GM23248 (cell line): ENCODE measurements around the gene MED9. TPM values are rescaled to one million over a fixed set of nuclear protein-coding genes. Genes with fewer than 3 reads are reported as not detected.

ENCODE experiments used
- DNase-seq: peaks from one replicate; pipeline ENCODE4 v3.0.0-alpha.2; 2015
- H2AFZ ChIP-seq: fragments of 200-600 bp; sonication (generic); 2 replicates; pipeline ENCODE4 v1.6.1; 2016; ENCODE audit warnings: antibody characterized with exemption
- H3F3A ChIP-seq: fragments of 200-600 bp; sonication (generic); 2 replicates; pipeline ENCODE4 v1.6.1; 2016; ENCODE audit warnings: mild to moderate bottlenecking, antibody characterized with exemption, mixed run types; ENCODE audit not compliant: insufficient read depth
- H3K27ac ChIP-seq: fragments of 200-600 bp; sonication (generic); 2 replicates; pipeline ENCODE4 v1.5.1; 2016; ENCODE audit warnings: mild to moderate bottlenecking
- H3K27me3 ChIP-seq: fragments of 200-600 bp; sonication (generic); replicated peaks from 2 replicates; pipeline ENCODE4 v1.6.1; 2016; ENCODE audit warnings: mild to moderate bottlenecking; ENCODE audit not compliant: insufficient read depth
- H3K36me3 ChIP-seq: fragments of 200-600 bp; sonication (generic); 2 replicates; pipeline ENCODE4 v1.6.1; 2016; ENCODE audit warnings: low read depth, mild to moderate bottlenecking
- H3K4me1 ChIP-seq: fragments of 200-600 bp; sonication (generic); 2 replicates; pipeline ENCODE4 v1.6.1; 2016; ENCODE audit warnings: mild to moderate bottlenecking; ENCODE audit not compliant: insufficient read depth
- H3K4me2 ChIP-seq: fragments of 200-600 bp; sonication (generic); one replicate; pipeline ENCODE4 v1.6.1; 2016; ENCODE audit warnings: mild to moderate bottlenecking; ENCODE audit not compliant: unreplicated experiment
- H3K4me3 ChIP-seq: fragments of 200-600 bp; sonication (generic); 2 replicates; pipeline ENCODE4 v1.5.1; 2016; ENCODE audit warnings: mild to moderate bottlenecking
- H3K79me2 ChIP-seq: fragments of 200-600 bp; sonication (generic); 2 replicates; pipeline ENCODE4 v1.6.1; 2016; ENCODE audit warnings: mild to moderate bottlenecking; ENCODE audit not compliant: insufficient read depth
- H3K9ac ChIP-seq: fragments of 200-600 bp; sonication (generic); 2 replicates; pipeline ENCODE4 v1.6.1; 2016; ENCODE audit warnings: mild to moderate bottlenecking
- H3K9me2 ChIP-seq: fragments of 200-600 bp; sonication (generic); 2 replicates; pipeline ENCODE4 v1.6.1; 2016; ENCODE audit warnings: mixed run types, mild to moderate bottlenecking, moderate library complexity; ENCODE audit not compliant: insufficient read depth
- H3K9me3 ChIP-seq: fragments of 200-600 bp; sonication (generic); one replicate; pipeline ENCODE4 v1.6.1; 2017; ENCODE audit warnings: low read depth
- H4K20me1 ChIP-seq: fragments of 200-600 bp; sonication (generic); 2 replicates; pipeline ENCODE4 v1.6.0; 2016; ENCODE audit not compliant: insufficient read depth
- EZH2 ChIP-seq: fragments of 200-600 bp; sonication (generic); IDR thresholded peaks from 2 replicates; pipeline ENCODE4 v1.6.1; 2018; ENCODE audit warnings: antibody characterized with exemption, mild to moderate bottlenecking; ENCODE audit not compliant: insufficient read depth, poor library complexity, severe bottlenecking
- EZH2phosphoT487 ChIP-seq: fragments of 200-600 bp; sonication (generic); IDR thresholded peaks from 2 replicates; pipeline ENCODE4 v1.6.1; 2018; ENCODE audit warnings: antibody characterized with exemption, moderate library complexity, mild to moderate bottlenecking, low read depth; ENCODE audit not compliant: insufficient read depth
- WGBS, 2 experiments: methylation state at CpG; one replicate each; pipeline ENCODE4 v1.1.6; 2015 to 2017; ENCODE audit warnings: low lambda C conversion rate in 2 of 2, low coverage in 1 of 2; ENCODE audit errors: missing lambda C conversion rate in 2 of 2; 5-methylcytosine and 5-hydroxymethylcytosine counted together
- in situ Hi-C: fragments of 300-500 bp; cut with MboI; formaldehyde crosslinking; loops from 2 replicates; pipeline ENCODE4 v1.15.0; 2020
- polyA plus RNA-seq: library from polyadenylated mRNA; unstranded; fragments of >200 nt; fragmentation: Nextera tagmentation; extraction: Ambion mirVana; gene quantifications from 2 replicates; pipeline ENCODE4 v1.2.1, GENCODE V29; 2016
- total RNA-seq: library from RNA; depleted of rRNA; stranded (reverse); fragments of >200 nt; shearing (Covaris generic); gene quantifications from 2 replicates; pipeline ENCODE4 v1.2.3, GENCODE V29; 2014

The MED9 gene
- total and polyA plus RNA-seq, 2 experiments from 2014 or later, result 10.0 to 10.3 TPM

DNA sequence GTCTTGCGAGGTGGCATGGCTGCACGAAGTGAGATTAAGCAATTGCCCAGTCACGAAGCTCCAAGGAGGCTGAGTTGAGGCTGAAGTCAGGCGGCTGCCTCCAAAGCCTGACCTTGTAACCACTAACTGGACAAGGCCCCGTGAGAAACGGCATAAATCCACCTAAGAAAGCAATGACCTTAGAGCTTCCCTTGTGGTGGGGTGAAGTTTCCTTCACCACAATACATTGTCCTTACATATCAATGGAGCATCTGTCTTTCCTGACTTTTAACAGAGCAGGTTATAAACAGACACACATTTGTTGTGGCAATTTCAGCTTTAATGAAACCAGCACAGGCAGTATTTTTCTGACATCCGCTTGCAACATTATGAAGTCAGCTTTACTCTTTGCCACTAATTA is 2.5 kb upstream of the MED9 start:
- H4K20me1 ChIP-seq, result no peaks in the 10 kb centered on the region
- H3K27ac ChIP-seq, result no peak overlapping the region
- no peak overlapping the region for H3K4me2 ChIP-seq
- no peaks in the 10 kb centered on the region for H3K9me3 ChIP-seq
- whole genome bisulfite sequencing, 2 experiments, result 46% methylated on average over 7 of the region's 7 CpGs
- DNase-seq, result no peak
- H2AFZ ChIP-seq, result no peak overlapping the region
- peaks cover 8% of the 10 kb centered on the region for H3K4me1 ChIP-seq
- in situ Hi-C loops, result no loop called here
- peaks cover 24% of the 10 kb centered on the region for H3K27me3 ChIP-seq
- no peak for TF ChIP-seq EZH2phosphoT487
- TF ChIP-seq EZH2, result no peak
- no peaks in the 10 kb centered on the region for H3F3A ChIP-seq
- no peak overlapping the region for H3K9ac ChIP-seq
- no peaks in the 10 kb centered on the region for H3K36me3 ChIP-seq
- no peaks in the 10 kb centered on the region for H3K9me2 ChIP-seq
- H3K79me2 ChIP-seq, result peaks cover 25% of the 10 kb centered on the region
- no peak overlapping the region for H3K4me3 ChIP-seq

DNA sequence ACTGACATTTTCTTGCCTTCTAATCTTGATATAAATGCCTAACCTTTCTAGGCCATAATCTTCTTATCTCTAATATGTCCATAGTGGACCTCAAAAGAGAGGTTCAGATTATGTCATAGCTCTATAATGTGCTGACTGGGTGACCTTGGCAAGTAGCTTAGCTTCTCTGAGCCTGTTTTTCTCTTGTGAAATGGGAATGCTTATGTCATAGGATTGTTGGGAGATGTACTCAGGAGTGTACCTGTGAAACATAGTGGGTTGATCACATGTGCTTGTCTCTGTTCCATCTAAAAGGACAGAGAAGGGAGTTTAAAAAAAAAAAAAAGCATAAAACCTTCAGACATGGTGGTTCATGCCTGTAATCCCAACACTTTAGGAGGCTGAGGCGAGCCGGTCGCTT is 2.4 kb downstream of the MED9 start:
- no peaks in the 10 kb centered on the region for H3K36me3 ChIP-seq
- no peak overlapping the region for H3K9ac ChIP-seq
- 98 to 100% methylated on average over 3 of the region's 3 CpGs for WGBS, 2 experiments
- no peak for DNase-seq
- no peaks in the 10 kb centered on the region for H3K27me3 ChIP-seq
- H2AFZ ChIP-seq, result no peak overlapping the region
- H3K9me3 ChIP-seq, result no peaks in the 10 kb centered on the region
- H3K9me2 ChIP-seq, result no peaks in the 10 kb centered on the region
- in situ Hi-C loops, result no loop called here
- H3K4me3 ChIP-seq, result no peak overlapping the region
- H3F3A ChIP-seq, result no peaks in the 10 kb centered on the region
- H3K27ac ChIP-seq, result no peak overlapping the region
- H4K20me1 ChIP-seq, result 0 out of 2 replicates have a peak, but pooled peaks cover 6% of the 10 kb centered on the region
- H3K79me2 ChIP-seq, result peaks cover 74% of the 10 kb centered on the region
- H3K4me1 ChIP-seq, result peaks cover 11% of the 10 kb centered on the region
- H3K4me2 ChIP-seq, result no peak overlapping the region
- no peak for TF ChIP-seq EZH2phosphoT487
- TF ChIP-seq EZH2, result no peak

DNA sequence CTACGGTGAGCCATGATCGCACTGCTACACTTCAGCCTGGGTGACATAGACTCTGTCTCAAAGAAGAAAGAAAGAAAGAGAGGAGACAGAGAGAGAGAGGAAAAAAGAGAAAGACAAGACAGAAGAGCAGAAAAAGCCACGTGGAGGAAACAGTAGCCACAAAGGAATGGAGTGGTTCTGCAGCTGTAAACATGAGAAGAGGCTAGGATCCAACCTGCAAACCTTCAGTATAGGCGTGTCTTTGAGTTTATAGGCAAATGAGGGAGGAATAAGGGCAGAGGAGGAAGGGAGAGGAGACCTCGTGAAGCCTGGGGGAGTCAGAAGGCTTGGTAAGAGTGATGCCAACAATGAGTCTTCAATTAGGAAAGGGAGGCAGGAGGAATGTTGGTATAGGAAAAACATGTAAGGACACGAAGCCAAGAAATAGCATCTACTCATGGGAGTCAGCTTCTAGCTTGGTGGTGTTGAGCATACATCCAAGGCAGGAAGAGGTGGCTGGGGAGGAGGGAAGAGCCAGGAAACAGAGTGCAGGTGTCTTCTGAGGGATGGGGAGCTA is 3.9 kb downstream of the MED9 start:
- Histone ChIP-seq H3K4me1 (peaks cover 16% of the 10 kb centered on the region), H2AFZ (no peak overlapping the region), H3K9ac (no peak overlapping the region), H3K27me3 (no peaks in the 10 kb centered on the region), H3F3A (no peaks in the 10 kb centered on the region), H3K9me2 (no peaks in the 10 kb centered on the region), H3K9me3 (no peaks in the 10 kb centered on the region), H3K4me3 (no peak overlapping the region), H3K4me2 (no peak overlapping the region), H4K20me1 (0 out of 2 replicates have a peak, but pooled peaks cover 6% of the 10 kb centered on the region), H3K27ac (no peak overlapping the region), H3K79me2 (peaks cover 88% of the 10 kb centered on the region), H3K36me3 (no peaks in the 10 kb centered on the region)
- WGBS, 2 experiments, result 78 to 81% methylated on average over 6 of the region's 6 CpGs
- no peak for TF ChIP-seq EZH2phosphoT487
- no peak for TF ChIP-seq EZH2
- no peak for DNase-seq
- in situ Hi-C loops, result no loop called here

- in situ Hi-C loops, result no loop called here
- DNase-seq, result no peak
- Histone ChIP-seq H4K20me1 (0 out of 2 replicates have a peak, but pooled peaks cover 6% of the 10 kb centered on the region), H3K4me3 (no peak overlapping the region), H3K36me3 (no peaks in the 10 kb centered on the region), H3K27me3 (no peaks in the 10 kb centered on the region), H3K27ac (no peak overlapping the region), H3K9ac (no peak overlapping the region), H3K4me2 (no peak overlapping the region), H3F3A (no peaks in the 10 kb centered on the region), H3K4me1 (peaks cover 16% of the 10 kb centered on the region), H2AFZ (no peak overlapping the region), H3K79me2 (peaks cover 91% of the 10 kb centered on the region), H3K9me3 (no peaks in the 10 kb centered on the region), H3K9me2 (no peaks in the 10 kb centered on the region)
- WGBS, 2 experiments, result 66 to 75% methylated on average over 5 of the region's 5 CpGs
- TF ChIP-seq EZH2phosphoT487 (no peak), EZH2 (no peak)
Observed at GRCh38 chr17:17481860-17482259, 5.1 kb downstream of the MED9 start.

- Histone ChIP-seq H3K9me3 (no peaks in the 10 kb centered on the region), H3K4me3 (no peak overlapping the region), H3K36me3 (0 out of 2 replicates have a peak, but pooled peaks cover 4% of the 10 kb centered on the region), H3K27me3 (no peaks in the 10 kb centered on the region), H3K4me2 (no peak overlapping the region), H3F3A (no peaks in the 10 kb centered on the region), H3K79me2 (peaks cover 65% of the 10 kb centered on the region), H3K9ac (no peak overlapping the region), H3K27ac (no peak overlapping the region), H4K20me1 (0 out of 2 replicates have a peak, but pooled peaks cover 6% of the 10 kb centered on the region), H2AFZ (no peak overlapping the region), H3K4me1 (peaks cover 8% of the 10 kb centered on the region; the same call in 1 of the 2 replicates), H3K9me2 (no peaks in the 10 kb centered on the region)
- DNase-seq, result peak; percentile 63
- in situ Hi-C loops, result no loop called here
- TF ChIP-seq EZH2phosphoT487 (no peak), EZH2 (no peak)
- WGBS, 2 experiments, result 62 to 65% methylated on average over 12 of the region's 12 CpGs
Observed at GRCh38 chr17:17484451-17484899, 7.7 kb downstream of the MED9 start.
